Measurements from ENCODE around the gene GNAS-AS1. TPM values are rescaled to one million over a fixed set of nuclear protein-coding genes. Genes with fewer than 3 reads are reported as not detected.
A peak's percentile ranks its signal among the peaks of the same experiment; 100 is the strongest.

GNAS-AS1 gene
- total and polyA plus RNA-seq, 10 of the 15 experiments (the other 5 are each of a cell fraction or from before 2014, with no cell fraction given): 0.06 to 2.7 (median 1.2) TPM

DNA sequence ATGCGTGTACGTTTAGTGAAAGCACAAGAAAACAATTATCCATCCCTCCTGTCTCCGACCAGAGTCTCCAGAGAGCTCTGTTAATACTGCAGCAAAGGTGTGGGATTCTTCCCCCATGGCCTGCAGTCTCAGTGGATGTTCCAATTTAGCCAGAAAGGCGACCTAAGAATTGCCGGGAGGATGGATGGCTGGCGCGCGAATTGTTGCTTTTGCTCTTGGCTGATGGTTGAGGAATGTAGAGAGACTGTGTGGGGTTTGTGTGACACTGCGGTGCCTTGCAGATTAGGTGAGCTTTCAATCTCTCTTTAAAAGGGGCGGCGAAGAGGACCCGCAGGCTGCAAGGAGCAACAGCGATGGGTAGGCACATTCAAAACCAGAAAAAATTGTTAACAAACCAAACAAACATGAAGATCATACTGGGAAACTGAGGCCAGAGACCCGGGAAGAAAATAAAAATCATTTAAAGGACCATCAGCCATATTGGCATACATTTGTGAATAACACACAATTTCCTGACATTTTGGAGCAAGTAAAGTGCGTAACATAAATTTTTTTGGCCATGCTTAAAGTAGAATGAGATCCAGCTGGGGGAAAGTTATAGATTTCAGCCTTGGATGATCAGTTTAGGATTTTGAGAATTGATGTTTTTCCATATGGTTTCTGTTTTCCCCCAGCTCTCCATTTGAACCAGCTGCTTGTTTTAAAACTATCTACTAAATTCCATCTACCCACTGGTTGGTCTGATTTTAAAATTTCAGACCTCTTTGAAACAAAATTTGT is 48.1 kb upstream of the GNAS-AS1 start:
- ChIA-PET CTCF (interaction anchor here (0.7 kb wide), 1 partner anchor 310 kb away, joined by 3 read pairs; no protein-coding TSS in a partner anchor), POLR2A (interaction anchor here (0.6 to 3.2 kb wide), 3 partner anchors 8 to 220 kb away, joined by 3 to 15 read pairs (median 6); no protein-coding TSS in a partner anchor), RAD21 (ENCODE audit: unreplicated experiment) (interaction anchor here (0.7 to 1.5 kb wide), 3 partner anchors 8 to 30 kb away, joined by 3 to 6 read pairs (median 3); no protein-coding TSS in a partner anchor), SMC1A (ENCODE audit: uncharacterized antibody, unreplicated experiment) (interaction anchor here (3.5 kb wide), 1 partner anchor 8 kb away, joined by 28 read pairs; no protein-coding TSS in a partner anchor)
- FAIRE-seq: no peak
- H3K4me1 ChIP-seq (ENCODE audit: control insufficient read depth, insufficient read depth, low read length): peaks cover 22% of the 10 kb centered on the region
- WGBS (ENCODE audit: insufficient coverage, insufficient replicate concordance, low lambda C conversion rate, missing lambda C conversion rate): over 99% methylated on average over 15 of the region's 15 CpGs
- no peak for ATAC-seq
- no peak for DNase-seq (ENCODE audit: low read depth, low spot score)
- no peaks in the 10 kb centered on the region for H3K27me3 ChIP-seq (replicated peaks in 1 of 2; ENCODE audit: control insufficient read depth in 2 of 2, insufficient read depth in 2 of 2, low read length in 1 of 2)
- no peak overlapping the region for H3K4me3 ChIP-seq
- no peak overlapping the region for H2AFZ ChIP-seq (ENCODE audit: control insufficient read depth, low read depth, low read length)
- no peak overlapping the region for H3K4me2 ChIP-seq (ENCODE audit: control insufficient read depth, insufficient read depth)
- H3K36me3 ChIP-seq (ENCODE audit: control insufficient read depth in 2 of 2, insufficient read depth in 2 of 2, low read length in 1 of 2): peaks cover 5 to 38% of the 10 kb centered on the region in 2 experiments
- BruUV-seq (replicated peaks): no TSS peak
- no peak overlapping the region for H3K27ac ChIP-seq (ENCODE audit: control insufficient read depth, insufficient read depth)
- TF ChIP-seq POLR2A (IDR thresholded peaks at IDR 0.05; ENCODE audit: low read depth, low read length): peak; percentile 49; the same call in 1 of the 2 replicates
- TF ChIP-seq MTA3 (IDR thresholded peaks at IDR 0.05; ENCODE audit: borderline replicate concordance, low read length): no peak
- no peak for TF ChIP-seq SREBF1 (IDR thresholded peaks at IDR 0.05; ENCODE audit: low read length)
- no peak for TF ChIP-seq NFXL1 (IDR thresholded peaks at IDR 0.05; ENCODE audit: borderline replicate concordance)
- TF ChIP-seq POLR2AphosphoS5 (IDR thresholded peaks at IDR 0.05; ENCODE audit: low read length): peak; percentile 46
- no peak for TF ChIP-seq SUZ12 (IDR thresholded peaks at IDR 0.05; ENCODE audit: unreplicated experiment)
- no peaks in the 10 kb centered on the region for H3K9me3 ChIP-seq (replicated peaks; ENCODE audit: control insufficient read depth, insufficient read depth, low read length)
- intact Hi-C loops (cut with micrococcal nuclease; ENCODE audit: unreplicated experiment) (no loop called here), in situ Hi-C loops (cut with MboI) (no loop called here)
- no peak overlapping the region for H3K9ac ChIP-seq (ENCODE audit: control insufficient read depth, insufficient read depth, low read length)
- peaks cover under 1% of the 10 kb centered on the region; the same call in 1 of the 2 replicates for H4K20me1 ChIP-seq (ENCODE audit: control insufficient read depth, insufficient read depth)
- H3K79me2 ChIP-seq (ENCODE audit: control insufficient read depth, insufficient read depth, low read length): peaks cover 95% of the 10 kb centered on the region

- ChIA-PET CTCF (interaction anchor here (1.8 kb wide), 1 partner anchor 10 kb away, joined by 5 read pairs; no protein-coding TSS in a partner anchor), POLR2A (interaction anchor here (3.2 kb wide), 1 partner anchor 10 kb away, joined by 15 read pairs; no protein-coding TSS in a partner anchor), RAD21 (ENCODE audit: unreplicated experiment) (interaction anchor here (1.1 kb wide), 1 partner anchor 10 kb away, joined by 3 read pairs; no protein-coding TSS in a partner anchor), SMC1A (ENCODE audit: uncharacterized antibody, unreplicated experiment) (interaction anchor here (0.6 to 3.5 kb wide), 4 partner anchors 9 to 1464 kb away, joined by 3 to 28 read pairs (median 3); no protein-coding TSS in a partner anchor)
- no peak overlapping the region for H2AFZ ChIP-seq (ENCODE audit: control insufficient read depth, low read depth, low read length)
- no peak overlapping the region for H3K4me2 ChIP-seq (ENCODE audit: control insufficient read depth, insufficient read depth)
- no peak overlapping the region for H3K4me3 ChIP-seq
- BruUV-seq (replicated peaks): no TSS peak
- H3K27me3 ChIP-seq (replicated peaks in 1 of 2; ENCODE audit: control insufficient read depth in 2 of 2, insufficient read depth in 2 of 2, low read length in 1 of 2): no peaks in the 10 kb centered on the region
- TF ChIP-seq, protein P1, sequence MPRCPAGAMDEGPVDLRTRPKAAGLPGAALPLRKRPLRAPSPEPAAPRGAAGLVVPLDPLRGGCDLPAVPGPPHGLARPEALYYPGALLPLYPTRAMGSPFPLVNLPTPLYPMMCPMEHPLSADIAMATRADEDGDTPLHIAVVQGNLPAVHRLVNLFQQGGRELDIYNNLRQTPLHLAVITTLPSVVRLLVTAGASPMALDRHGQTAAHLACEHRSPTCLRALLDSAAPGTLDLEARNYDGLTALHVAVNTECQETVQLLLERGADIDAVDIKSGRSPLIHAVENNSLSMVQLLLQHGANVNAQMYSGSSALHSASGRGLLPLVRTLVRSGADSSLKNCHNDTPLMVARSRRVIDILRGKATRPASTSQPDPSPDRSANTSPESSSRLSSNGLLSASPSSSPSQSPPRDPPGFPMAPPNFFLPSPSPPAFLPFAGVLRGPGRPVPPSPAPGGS (IDR thresholded peaks at IDR 0.05; ENCODE audit: borderline replicate concordance, insufficient read depth, low read depth, low read length, poor library complexity, severe bottlenecking): no peak
- TF ChIP-seq BHLHE40 (IDR thresholded peaks at IDR 0.05; ENCODE audit: borderline replicate concordance in 1 of 2, low read depth in 2 of 2, low read length in 1 of 2) (no peak), ETV6 (conservative IDR thresholded peaks at IDR 0.05 in 1 of 2, IDR thresholded peaks at IDR 0.05 in 1 of 2; ENCODE audit: borderline replicate concordance in 1 of 2, low read depth in 1 of 2) (no peak), EED (IDR thresholded peaks at IDR 0.05; ENCODE audit: low read depth) (no peak)
- peaks cover 14% of the 10 kb centered on the region for H3K4me1 ChIP-seq (ENCODE audit: control insufficient read depth, insufficient read depth, low read length)
- intact Hi-C loops (cut with micrococcal nuclease; ENCODE audit: unreplicated experiment) (no loop called here), in situ Hi-C loops (cut with MboI) (no loop called here)
- H3K27ac ChIP-seq (ENCODE audit: control insufficient read depth, insufficient read depth): no peak overlapping the region
- H3K9me3 ChIP-seq (replicated peaks; ENCODE audit: control insufficient read depth, insufficient read depth, low read length): no peaks in the 10 kb centered on the region
- peaks cover 2 to 28% of the 10 kb centered on the region in 2 experiments for H3K36me3 ChIP-seq (ENCODE audit: control insufficient read depth in 2 of 2, insufficient read depth in 2 of 2, low read length in 1 of 2)
- FAIRE-seq (no peak), ATAC-seq (no peak), DNase-seq (ENCODE audit: low read depth, low spot score) (no peak)
- 84% methylated on average over 4 of the region's 4 CpGs for WGBS (ENCODE audit: insufficient coverage, insufficient replicate concordance, low lambda C conversion rate, missing lambda C conversion rate)
- H3K79me2 ChIP-seq (ENCODE audit: control insufficient read depth, insufficient read depth, low read length): peaks cover 98% of the 10 kb centered on the region
- H3K9ac ChIP-seq (ENCODE audit: control insufficient read depth, insufficient read depth, low read length): no peak overlapping the region
- peaks cover 5% of the 10 kb centered on the region; the same call in 1 of the 2 replicates for H4K20me1 ChIP-seq (ENCODE audit: control insufficient read depth, insufficient read depth)
These were observed 46.8 kb upstream of the GNAS-AS1 start for GRCh38 chr20:58897488-58897887.
